A549 (cell line): Measurements from ENCODE around the gene MYRIP.

Experiments
- CBX8 ChIP-seq: fragments of 200-600 bp; sonication (generic); IDR thresholded peaks from 2 replicates; pipeline ENCODE4 v1.6.1; 2016
- CHD2 ChIP-seq: fragments of 150-350 bp; IDR thresholded peaks from 2 replicates; pipeline ENCODE4 v1.6.1; 2014; ENCODE audit warnings: low read length; ENCODE audit not compliant: partially characterized antibody
- CTCF ChIP-seq: fragments of >200 bp; sonication (Bioruptor Twin); formaldehyde crosslinking; IDR thresholded peaks from 3 replicates; pipeline ENCODE4 v1.5.1; 2016
- EHMT2 ChIP-seq: fragments of 200-600 bp; sonication (generic); IDR thresholded peaks from 2 replicates; pipeline ENCODE4 v1.6.1; 2016; ENCODE audit warnings: antibody characterized with exemption, low read depth, mild to moderate bottlenecking, moderate library complexity
- ESRRA ChIP-seq: fragments of 150-350 bp; IDR thresholded peaks from 2 replicates; pipeline ENCODE4 v1.6.1; 2014; ENCODE audit warnings: mild to moderate bottlenecking, low read length, borderline replicate concordance
- NFE2L2 ChIP-seq: fragments of 150-350 bp; conservative IDR thresholded peaks from 2 replicates; pipeline ENCODE4 v1.6.1; 2014; ENCODE audit warnings: low read length
- NR3C1 ChIP-seq: fragments of >200 bp; sonication (Bioruptor Twin); formaldehyde crosslinking; IDR thresholded peaks from 3 replicates; pipeline ENCODE4 v1.6.1; 2017
- PBX3 ChIP-seq: IDR thresholded peaks from 2 replicates; pipeline ENCODE4 v1.6.1; 2012
- POLR2A ChIP-seq: IDR thresholded peaks from 2 replicates; pipeline ENCODE4 v1.6.1; 2012; ENCODE audit warnings: mild to moderate bottlenecking, low read length
- TF ChIP-seq, protein P1 (sequence below): fragments of 250-450 bp; sonication (Bioruptor Pico); IDR thresholded peaks from 2 replicates; pipeline ENCODE4 v1.5.0; 2021; ENCODE audit warnings: mild to moderate bottlenecking, moderate library complexity, borderline replicate concordance

DNA sequence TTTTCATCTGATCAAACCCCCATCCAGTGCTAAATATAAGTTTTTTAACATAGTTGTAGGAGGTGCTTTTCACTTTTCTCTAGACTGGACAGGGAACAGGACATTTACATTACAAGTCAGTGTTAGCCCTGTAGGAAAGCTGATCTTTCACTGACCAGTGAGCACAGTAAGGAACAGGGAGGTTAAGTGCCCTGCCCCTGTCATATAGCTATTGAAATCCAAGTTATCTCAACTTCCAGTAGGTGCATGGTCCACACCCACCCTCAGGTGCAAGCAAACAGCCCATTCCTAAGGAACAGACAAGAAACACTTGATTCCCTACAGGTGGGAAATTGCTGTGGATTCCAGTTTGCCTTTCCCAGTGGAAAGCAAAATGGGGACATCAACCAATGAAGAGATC is 421.0 kb downstream of the MYRIP start:
- TF ChIP-seq CBX8 (no peak), ESRRA (no peak), NFE2L2 (no peak), CTCF (no peak), PBX3 (no peak), NR3C1 (no peak), POLR2A (no peak), CHD2 (no peak), EHMT2 (no peak)
- TF ChIP-seq, protein P1, sequence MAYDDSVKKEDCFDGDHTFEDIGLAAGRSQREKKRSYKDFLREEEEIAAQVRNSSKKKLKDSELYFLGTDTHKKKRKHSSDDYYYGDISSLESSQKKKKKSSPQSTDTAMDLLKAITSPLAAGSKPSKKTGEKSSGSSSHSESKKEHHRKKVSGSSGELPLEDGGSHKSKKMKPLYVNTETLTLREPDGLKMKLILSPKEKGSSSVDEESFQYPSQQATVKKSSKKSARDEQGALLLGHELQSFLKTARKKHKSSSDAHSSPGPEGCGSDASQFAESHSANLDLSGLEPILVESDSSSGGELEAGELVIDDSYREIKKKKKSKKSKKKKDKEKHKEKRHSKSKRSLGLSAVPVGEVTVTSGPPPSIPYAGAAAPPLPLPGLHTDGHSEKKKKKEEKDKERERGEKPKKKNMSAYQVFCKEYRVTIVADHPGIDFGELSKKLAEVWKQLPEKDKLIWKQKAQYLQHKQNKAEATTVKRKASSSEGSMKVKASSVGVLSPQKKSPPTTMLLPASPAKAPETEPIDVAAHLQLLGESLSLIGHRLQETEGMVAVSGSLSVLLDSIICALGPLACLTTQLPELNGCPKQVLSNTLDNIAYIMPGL = no peak
